Loucy (cell line): ENCODE data around the gene SPDYE16.
"Not testable (repeated sequence)": the region's sequence is repeated elsewhere in the genome, so short reads cannot be mapped to it uniquely, and the experiment has no call there.

ENCODE experiments used
- H2AFZ ChIP-seq: fragments of 200-600 bp; sonication (generic); 2 replicates; pipeline ENCODE4 v1.6.0; 2016; ENCODE audit warnings: antibody characterized with exemption, mild to moderate bottlenecking, low read length, moderate library complexity
- H3F3A ChIP-seq: fragments of 200-600 bp; 2 replicates; pipeline ENCODE4 v1.6.0; 2016; ENCODE audit warnings: antibody characterized with exemption, low read depth, mild to moderate bottlenecking
- H3K27me3 ChIP-seq: fragments of 200-600 bp; sonication (generic); 2 replicates; pipeline ENCODE4 v1.6.1; 2014; ENCODE audit warnings: low read length, mild to moderate bottlenecking; ENCODE audit not compliant: insufficient read depth, poor library complexity, severe bottlenecking
- H3K36me3 ChIP-seq: fragments of 200-600 bp; sonication (generic); 2 replicates; pipeline ENCODE4 v1.6.1; 2016; ENCODE audit warnings: low read length; ENCODE audit not compliant: insufficient read depth
- H3K4me1 ChIP-seq: fragments of 200-600 bp; sonication (generic); 2 replicates; pipeline ENCODE4 v1.5.1; 2014; ENCODE audit warnings: low read length, mild to moderate bottlenecking; ENCODE audit not compliant: insufficient read depth, poor library complexity, severe bottlenecking
- H3K4me2 ChIP-seq: fragments of 200-600 bp; sonication (generic); 2 replicates; pipeline ENCODE4 v1.6.0; 2014; ENCODE audit warnings: antibody characterized with exemption, low read length, low read depth, mild to moderate bottlenecking; ENCODE audit not compliant: poor library complexity, severe bottlenecking
- H3K4me3 ChIP-seq: fragments of 200-600 bp; sonication (generic); 2 replicates; pipeline ENCODE4 v1.5.1; 2014; ENCODE audit warnings: low read length, mild to moderate bottlenecking, mixed read lengths; ENCODE audit not compliant: poor library complexity, severe bottlenecking
- H3K79me2 ChIP-seq: fragments of 200-600 bp; sonication (generic); 2 replicates; pipeline ENCODE4 v1.6.1; 2014; ENCODE audit warnings: low read length; ENCODE audit not compliant: insufficient read depth
- H3K9ac ChIP-seq: fragments of 200-600 bp; sonication (generic); 2 replicates; pipeline ENCODE4 v1.6.0; 2014; ENCODE audit warnings: mild to moderate bottlenecking, low read depth, low read length, moderate library complexity; ENCODE audit not compliant: poor library complexity, severe bottlenecking
- H3K9me2 ChIP-seq: fragments of 200-600 bp; sonication (generic); replicated peaks from 2 replicates; pipeline ENCODE4 v1.6.1; 2016; ENCODE audit warnings: low read depth, low read length, mixed read lengths
- H3K9me3 ChIP-seq: fragments of 200-600 bp; sonication (generic); 2 replicates; pipeline ENCODE4 v1.6.1; 2014; ENCODE audit warnings: mild to moderate bottlenecking, antibody characterized with exemption, low read length, low read depth; ENCODE audit not compliant: insufficient read depth
- H4K20me1 ChIP-seq: fragments of 200-600 bp; sonication (generic); 2 replicates; pipeline ENCODE4 v1.6.0; 2014; ENCODE audit warnings: antibody characterized with exemption, low read length, mild to moderate bottlenecking; ENCODE audit not compliant: insufficient read depth, poor library complexity, severe bottlenecking
- EZH2phosphoT487 ChIP-seq: fragments of 200-600 bp; IDR thresholded peaks from 2 replicates; pipeline ENCODE4 v1.6.1; 2018; ENCODE audit warnings: antibody characterized with exemption, mild to moderate bottlenecking, moderate library complexity, borderline replicate concordance
- TF ChIP-seq, protein P1 (sequence below): fragments of 200-600 bp; sonication (generic); conservative IDR thresholded peaks from 2 replicates; pipeline ENCODE4 v1.5.1; 2014; ENCODE audit warnings: mild to moderate bottlenecking, antibody characterized with exemption, low read length

Gene SPDYE16

DNA sequence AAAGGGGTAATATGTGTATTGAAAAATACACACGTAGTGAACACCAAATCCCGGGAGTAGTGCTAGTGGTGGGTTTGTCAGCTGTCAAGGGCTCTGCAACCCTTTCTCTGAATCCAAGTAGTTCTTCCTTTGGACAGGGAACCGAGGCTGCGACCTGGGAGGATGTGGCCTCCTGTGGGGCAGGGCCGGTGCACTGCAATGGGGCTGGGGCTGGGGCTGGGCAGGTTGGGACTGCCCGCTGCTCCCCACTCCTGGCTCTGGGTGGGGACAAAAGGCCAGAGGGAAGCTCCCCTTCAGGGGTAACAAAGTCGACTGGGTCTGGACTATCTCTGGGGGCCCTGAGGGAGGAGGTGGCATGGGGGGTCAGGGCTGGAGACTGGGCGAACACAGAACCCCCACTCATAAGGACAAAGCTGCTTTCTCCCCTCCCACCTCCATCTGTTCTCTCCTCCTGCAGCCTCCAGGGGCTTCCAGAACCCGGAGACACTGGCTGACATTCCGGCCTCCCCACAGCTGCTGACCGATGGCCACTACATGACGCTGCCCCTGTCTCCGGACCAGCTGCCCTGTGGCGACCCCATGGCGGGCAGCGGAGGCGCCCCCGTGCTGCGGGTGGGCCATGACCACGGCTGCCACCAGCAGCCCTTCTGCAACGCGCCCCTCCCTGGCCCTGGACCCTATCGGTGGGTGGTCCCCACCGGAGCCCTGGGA, 31.7 kb downstream of the SPDYE16 start:
- not testable (repeated sequence) for H3K4me1 ChIP-seq, H3K4me2 ChIP-seq, H3K36me3 ChIP-seq, H3K79me2 ChIP-seq, H3K27me3 ChIP-seq, H3K9me2 ChIP-seq, H3K4me3 ChIP-seq, H3F3A ChIP-seq, H3K9me3 ChIP-seq, H4K20me1 ChIP-seq, H2AFZ ChIP-seq, H3K9ac ChIP-seq

DNA sequence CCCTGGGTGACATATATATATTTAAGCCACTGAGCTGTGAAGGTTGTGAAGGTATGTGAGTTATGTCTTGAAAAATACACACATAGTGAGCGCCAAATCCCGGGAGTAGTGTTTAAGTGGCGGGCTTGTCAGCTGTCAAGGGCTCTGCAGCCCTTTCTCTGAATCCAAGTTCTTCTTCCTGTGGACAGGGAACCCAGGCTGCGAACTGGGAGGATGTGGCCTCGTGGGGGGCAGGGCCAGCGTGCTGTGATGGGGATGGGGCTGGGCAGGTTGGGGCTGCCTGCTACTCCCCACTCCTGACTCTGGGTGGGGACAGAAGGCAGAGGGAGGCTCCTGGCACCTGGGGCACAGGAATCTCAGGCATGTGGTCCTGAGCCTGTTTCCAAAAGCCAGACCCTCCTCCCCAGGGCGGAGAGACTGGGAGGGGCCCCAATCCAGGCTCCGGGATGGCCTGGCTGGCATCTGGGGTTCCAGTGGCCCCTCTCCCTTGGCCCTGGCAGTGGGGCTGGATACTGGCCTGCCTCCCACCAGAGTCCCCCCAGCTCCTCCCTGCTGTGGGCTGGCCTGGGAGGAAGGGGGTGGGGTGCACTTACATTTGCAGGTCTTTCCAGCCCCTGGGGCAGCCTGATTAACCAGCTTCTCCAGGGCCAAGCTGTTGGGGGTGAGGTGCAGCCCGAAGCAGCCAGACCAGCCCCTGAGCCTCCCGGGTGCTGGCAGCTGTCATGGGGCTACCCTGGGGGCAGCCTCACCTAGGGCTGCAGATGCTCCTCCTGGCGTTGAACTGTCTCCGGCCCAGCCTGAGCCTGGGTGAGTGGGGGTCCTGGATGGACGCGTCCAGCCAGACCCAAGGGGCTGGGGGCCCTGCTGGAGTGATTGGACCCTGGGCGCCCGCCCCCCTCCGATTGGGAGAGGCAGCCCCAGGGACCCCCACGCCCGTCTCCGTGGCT, 32.9 kb downstream of the SPDYE16 start, which contains the start of gene UPK3B:
Gene UPK3B, plus strand, starts transcription at position 622 of the 947 bp plus-strand sequence. Its CDS starts 101 bp downstream, at position 723.
- no peak within 1 kb of the TSS for H2AFZ ChIP-seq
- no peaks in the 10 kb centered on the region for H3F3A ChIP-seq
- H3K4me3 ChIP-seq: no peak within 1 kb of the TSS
- H3K4me1 ChIP-seq: peaks cover 2% of the 10 kb centered on the region
- H3K9ac ChIP-seq: no peak within 1 kb of the TSS
- H3K79me2 ChIP-seq: no peaks in the 10 kb centered on the region
- peaks cover 5% of the 10 kb centered on the region; the same call in 1 of the 2 replicates for H3K36me3 ChIP-seq
- TF ChIP-seq, protein P1, sequence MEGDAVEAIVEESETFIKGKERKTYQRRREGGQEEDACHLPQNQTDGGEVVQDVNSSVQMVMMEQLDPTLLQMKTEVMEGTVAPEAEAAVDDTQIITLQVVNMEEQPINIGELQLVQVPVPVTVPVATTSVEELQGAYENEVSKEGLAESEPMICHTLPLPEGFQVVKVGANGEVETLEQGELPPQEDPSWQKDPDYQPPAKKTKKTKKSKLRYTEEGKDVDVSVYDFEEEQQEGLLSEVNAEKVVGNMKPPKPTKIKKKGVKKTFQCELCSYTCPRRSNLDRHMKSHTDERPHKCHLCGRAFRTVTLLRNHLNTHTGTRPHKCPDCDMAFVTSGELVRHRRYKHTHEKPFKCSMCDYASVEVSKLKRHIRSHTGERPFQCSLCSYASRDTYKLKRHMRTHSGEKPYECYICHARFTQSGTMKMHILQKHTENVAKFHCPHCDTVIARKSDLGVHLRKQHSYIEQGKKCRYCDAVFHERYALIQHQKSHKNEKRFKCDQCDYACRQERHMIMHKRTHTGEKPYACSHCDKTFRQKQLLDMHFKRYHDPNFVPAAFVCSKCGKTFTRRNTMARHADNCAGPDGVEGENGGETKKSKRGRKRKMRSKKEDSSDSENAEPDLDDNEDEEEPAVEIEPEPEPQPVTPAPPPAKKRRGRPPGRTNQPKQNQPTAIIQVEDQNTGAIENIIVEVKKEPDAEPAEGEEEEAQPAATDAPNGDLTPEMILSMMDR: no peak
- no peak for TF ChIP-seq EZH2phosphoT487
- no peaks in the 10 kb centered on the region for H3K9me2 ChIP-seq
- no peaks in the 10 kb centered on the region for H4K20me1 ChIP-seq
- no peaks in the 10 kb centered on the region for H3K9me3 ChIP-seq
- H3K27me3 ChIP-seq: no peaks in the 10 kb centered on the region
- no peak within 1 kb of the TSS for H3K4me2 ChIP-seq

DNA sequence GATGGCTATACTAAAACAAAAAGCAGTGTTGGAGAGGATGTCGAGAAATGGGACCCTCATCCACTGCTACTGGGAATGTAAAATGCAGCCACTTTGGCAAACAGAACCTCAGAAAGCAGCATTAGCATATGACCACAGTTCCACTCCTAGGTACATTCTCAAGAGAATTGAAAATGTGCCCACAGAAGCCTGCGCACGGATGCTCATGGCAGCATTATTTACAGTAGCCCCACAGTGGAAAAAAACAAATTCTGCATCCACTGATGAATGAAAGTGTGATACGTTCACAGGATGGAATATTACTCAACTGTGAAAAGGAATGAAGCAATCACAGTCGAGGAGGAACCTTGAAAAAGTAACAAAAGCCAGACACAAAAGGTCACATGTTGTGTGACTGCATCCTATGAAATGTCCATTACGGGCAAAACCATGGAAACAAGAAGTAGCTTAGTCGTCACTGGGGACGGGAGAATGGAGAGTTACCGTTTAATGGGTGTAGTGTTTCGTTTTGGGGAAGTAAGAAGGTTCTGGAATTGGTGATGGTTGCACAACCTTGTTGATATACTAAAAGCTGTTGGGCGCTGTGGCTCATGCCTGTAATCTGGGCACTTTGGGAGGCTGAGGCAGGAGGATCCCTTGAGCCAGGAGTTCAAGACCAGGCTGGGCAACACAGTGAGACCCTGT, 35.2 kb downstream of the SPDYE16 start:
- Histone ChIP-seq H3K9me3 (no peaks in the 10 kb centered on the region), H3F3A (no peaks in the 10 kb centered on the region), H3K4me2 (no peak overlapping the region), H3K9ac (no peak overlapping the region), H3K79me2 (no peaks in the 10 kb centered on the region), H3K4me3 (no peak overlapping the region), H3K27me3 (no peaks in the 10 kb centered on the region), H3K9me2 (no peaks in the 10 kb centered on the region), H3K4me1 (peaks cover 2% of the 10 kb centered on the region), H4K20me1 (no peaks in the 10 kb centered on the region), H2AFZ (no peak overlapping the region), H3K36me3 (peaks cover 5% of the 10 kb centered on the region; the same call in 1 of the 2 replicates)
- no peak for TF ChIP-seq EZH2phosphoT487
- TF ChIP-seq, protein P1: no peak

DNA sequence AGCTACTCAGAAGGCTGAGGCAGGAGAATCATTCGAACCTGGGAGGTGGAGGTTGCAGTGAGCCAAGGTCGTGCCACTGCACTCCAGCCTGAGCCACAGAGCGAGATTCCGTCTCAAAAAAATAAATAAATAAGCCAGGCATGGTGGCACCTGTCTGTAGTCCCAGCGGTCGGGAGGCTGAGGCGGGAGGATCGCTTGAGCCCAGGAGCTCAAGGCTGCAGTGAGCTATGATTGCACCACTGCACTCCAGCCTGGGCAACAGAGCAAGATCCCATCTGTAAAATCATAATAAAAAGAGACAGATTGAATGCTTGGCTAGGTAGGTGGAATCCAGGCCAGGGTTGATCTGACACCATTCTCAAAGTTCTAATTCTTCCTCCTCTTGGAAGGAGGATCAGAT, 36.5 kb downstream of the SPDYE16 start:
- not testable (repeated sequence) for H3F3A ChIP-seq, H3K36me3 ChIP-seq, H3K4me1 ChIP-seq, H3K79me2 ChIP-seq, H2AFZ ChIP-seq, H3K27me3 ChIP-seq, H3K9me3 ChIP-seq, H4K20me1 ChIP-seq, H3K4me3 ChIP-seq, H3K4me2 ChIP-seq, H3K9ac ChIP-seq, H3K9me2 ChIP-seq
